H7 (cell line): ENCODE data around the gene WBP1L. TPM values are rescaled to one million over a fixed set of nuclear protein-coding genes. Genes with fewer than 3 reads are reported as not detected.
"Not testable (repeated sequence)": the region's sequence is repeated elsewhere in the genome, so short reads cannot be mapped to it uniquely, and the experiment has no call there.

Source experiments
- DNase-seq: peaks from one replicate; pipeline ENCODE4 v3.0.0; 2012
- H3K27me3 ChIP-seq: 2 replicates; pipeline ENCODE4 v1.6.0; 2011; ENCODE audit warnings: mild to moderate bottlenecking, low read length; ENCODE audit not compliant: control insufficient read depth, insufficient read depth
- H3K36me3 ChIP-seq: replicated peaks from 2 replicates; pipeline ENCODE4 v1.5.1; 2011; ENCODE audit warnings: low read length; ENCODE audit not compliant: control insufficient read depth, insufficient read depth
- H3K4me3 ChIP-seq: 2 replicates; pipeline ENCODE4 v1.5.1; 2011; ENCODE audit warnings: low read depth, mild to moderate bottlenecking, control low read depth, low read length, moderate library complexity; ENCODE audit not compliant: insufficient read depth
- total RNA-seq: library from RNA; depleted of rRNA; stranded (reverse); fragments of >200 nt; shearing (Covaris generic); gene quantifications from 2 replicates; pipeline ENCODE4 v1.2.3, GENCODE V29; 2014; rRNA removed

WBP1L gene
- total RNA-seq, result 13.9 and 16.9 TPM in 2 replicates

GRCh38 chr10:102743588-102744373, at the start of gene WBP1L:
TSS of gene WBP1L (plus strand) at chr10:102743948. CDS start at chr10:102744054, 106 bp downstream.
- peak; percentile 93 for DNase-seq
- no peaks in the 10 kb centered on the region for H3K36me3 ChIP-seq
- H3K4me3 ChIP-seq, result peak within 1 kb of the TSS; percentile 77
- no peaks in the 10 kb centered on the region for H3K27me3 ChIP-seq

- H3K27me3 ChIP-seq, H3K36me3 ChIP-seq, H3K4me3 ChIP-seq, DNase-seq: not testable (repeated sequence)
These were observed 48.3 kb upstream of the WBP1L start for GRCh38 chr10:102695401-102695800.

GRCh38 chr10:102696736-102697135, 47.0 kb upstream of the WBP1L start:
- Histone ChIP-seq H3K27me3 (no peaks in the 10 kb centered on the region), H3K4me3 (no peak overlapping the region), H3K36me3 (peaks cover 6% of the 10 kb centered on the region)
- no peak for DNase-seq

- Histone ChIP-seq H3K36me3 (peaks cover 6% of the 10 kb centered on the region), H3K27me3 (no peaks in the 10 kb centered on the region), H3K4me3 (no peak overlapping the region)
- DNase-seq, result no peak
These were observed 44.9 kb upstream of the WBP1L start for GRCh38 chr10:102698894-102699293.

- Histone ChIP-seq H3K36me3 (peaks cover 6% of the 10 kb centered on the region), H3K4me3 (no peak overlapping the region), H3K27me3 (no peaks in the 10 kb centered on the region)
- no peak for DNase-seq
These were observed 42.5 kb upstream of the WBP1L start for GRCh38 chr10:102701272-102701671.

GRCh38 chr10:102701796-102702195, 42.0 kb upstream of the WBP1L start:
- no peak overlapping the region for H3K4me3 ChIP-seq
- peaks cover 6% of the 10 kb centered on the region for H3K36me3 ChIP-seq
- no peak for DNase-seq
- no peaks in the 10 kb centered on the region for H3K27me3 ChIP-seq

GRCh38 chr10:102702742-102703141, 41.0 kb upstream of the WBP1L start:
- Histone ChIP-seq H3K27me3 (no peaks in the 10 kb centered on the region), H3K36me3 (peaks cover 5% of the 10 kb centered on the region), H3K4me3 (no peak overlapping the region)
- DNase-seq, result no peak

GRCh38 chr10:102704915-102705314, 38.8 kb upstream of the WBP1L start:
- no peak overlapping the region for H3K4me3 ChIP-seq
- no peak for DNase-seq
- H3K27me3 ChIP-seq, result no peaks in the 10 kb centered on the region
- no peaks in the 10 kb centered on the region; the same call in 1 of the 2 replicates for H3K36me3 ChIP-seq

GRCh38 chr10:102705531-102705930, 38.2 kb upstream of the WBP1L start:
- no peak overlapping the region for H3K4me3 ChIP-seq
- H3K36me3 ChIP-seq, result no peaks in the 10 kb centered on the region; the same call in 1 of the 2 replicates
- no peaks in the 10 kb centered on the region for H3K27me3 ChIP-seq
- DNase-seq, result no peak

- no peak for DNase-seq
- Histone ChIP-seq H3K27me3 (no peaks in the 10 kb centered on the region), H3K4me3 (no peak overlapping the region), H3K36me3 (no peaks in the 10 kb centered on the region)
These were observed 33.1 kb upstream of the WBP1L start for GRCh38 chr10:102710609-102711008.

GRCh38 chr10:102712089-102712488, 31.7 kb upstream of the WBP1L start:
- peaks cover 3% of the 10 kb centered on the region; the same call in 1 of the 2 replicates for H3K36me3 ChIP-seq
- DNase-seq, result no peak
- H3K4me3 ChIP-seq, result no peak overlapping the region
- no peaks in the 10 kb centered on the region for H3K27me3 ChIP-seq

GRCh38 chr10:102712843-102713538, 30.8 kb upstream of the WBP1L start:
- no peaks in the 10 kb centered on the region for H3K27me3 ChIP-seq
- peaks cover 3% of the 10 kb centered on the region; the same call in 1 of the 2 replicates for H3K36me3 ChIP-seq
- peak overlapping the region; percentile 94 for H3K4me3 ChIP-seq
- no peak for DNase-seq

- Histone ChIP-seq H3K27me3 (no peaks in the 10 kb centered on the region), H3K4me3 (peak overlapping the region; percentile 94), H3K36me3 (peaks cover 4% of the 10 kb centered on the region)
- DNase-seq, result no peak
These were observed 30.3 kb upstream of the WBP1L start for GRCh38 chr10:102713539-102713813.

- peak within 1 kb of the TSS; percentile 94 for H3K4me3 ChIP-seq
- peaks cover 4% of the 10 kb centered on the region for H3K36me3 ChIP-seq
- H3K27me3 ChIP-seq, result no peaks in the 10 kb centered on the region
- DNase-seq, result peak; percentile 98
These were observed 29.7 kb upstream of the WBP1L start, which contains the start of gene ARL3 for GRCh38 chr10:102713814-102714620. TSS of gene ARL3 (minus strand) at chr10:102714397. CDS start at chr10:102714275, 122 bp downstream.
